GM19240 (cell line): ENCODE results near the gene GGT7.
"Not testable (repeated sequence)": the region's sequence is repeated elsewhere in the genome, so short reads cannot be mapped to it uniquely, and the experiment has no call there.

Experiments
- DNase-seq: peaks from one replicate; pipeline ENCODE4 v3.0.0; 2011; ENCODE audit warnings: low spot score; ENCODE audit not compliant: insufficient read length

The GGT7 gene

GRCh38 chr20:34848597-34848996, 24.1 kb downstream of the GGT7 start:
- DNase-seq = no peak

GRCh38 chr20:34843421-34843820, 29.2 kb downstream of the GGT7 start:
- no peak for DNase-seq

DNA sequence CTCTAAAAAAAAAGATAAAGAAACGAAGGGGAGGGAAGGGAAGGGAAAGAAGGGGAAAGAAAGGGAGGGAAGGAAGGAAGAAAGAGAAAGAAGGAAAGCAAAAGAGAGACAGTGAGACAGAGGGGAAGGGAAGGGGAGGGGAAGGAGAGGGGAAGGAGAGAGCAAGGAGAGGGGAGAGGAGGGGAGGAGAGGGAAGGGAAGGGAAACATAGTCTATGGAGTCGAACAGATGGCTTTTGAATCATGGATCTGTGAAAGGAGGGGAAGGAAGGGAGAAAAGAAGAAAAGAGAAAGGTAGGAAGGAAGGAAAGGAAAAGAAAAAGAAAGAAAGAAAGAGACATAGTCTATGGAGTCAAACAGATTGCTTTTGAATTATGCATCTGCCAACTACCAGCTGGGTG, 30.5 kb downstream of the GGT7 start:
- no peak for DNase-seq

DNA sequence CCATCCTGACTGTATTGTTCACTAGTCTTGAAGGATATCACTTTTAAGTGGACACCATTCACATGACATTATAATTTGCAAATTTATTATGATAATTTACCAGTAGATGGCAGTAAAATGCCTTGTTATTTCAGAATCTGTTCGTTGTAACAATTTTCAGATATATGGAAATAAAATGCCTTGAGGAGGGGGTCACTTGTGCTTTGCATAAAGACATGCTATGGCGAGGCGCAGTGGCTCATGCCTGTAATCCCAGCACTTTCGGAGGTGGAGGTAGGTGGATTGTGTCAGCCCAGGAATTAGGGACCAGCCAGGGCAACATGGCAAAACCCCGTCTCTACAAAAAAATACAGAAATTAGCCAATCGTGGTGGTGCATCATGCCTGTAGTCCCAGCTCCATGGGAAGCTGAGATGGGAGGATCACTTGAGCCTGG, 38.2 kb downstream of the GGT7 start:
- no peak for DNase-seq

- no peak for DNase-seq
Observed at GRCh38 chr20:34831936-34832335, 40.7 kb downstream of the GGT7 start.

- no peak for DNase-seq
Observed at GRCh38 chr20:34829191-34829590, 43.5 kb downstream of the GGT7 start.

DNA sequence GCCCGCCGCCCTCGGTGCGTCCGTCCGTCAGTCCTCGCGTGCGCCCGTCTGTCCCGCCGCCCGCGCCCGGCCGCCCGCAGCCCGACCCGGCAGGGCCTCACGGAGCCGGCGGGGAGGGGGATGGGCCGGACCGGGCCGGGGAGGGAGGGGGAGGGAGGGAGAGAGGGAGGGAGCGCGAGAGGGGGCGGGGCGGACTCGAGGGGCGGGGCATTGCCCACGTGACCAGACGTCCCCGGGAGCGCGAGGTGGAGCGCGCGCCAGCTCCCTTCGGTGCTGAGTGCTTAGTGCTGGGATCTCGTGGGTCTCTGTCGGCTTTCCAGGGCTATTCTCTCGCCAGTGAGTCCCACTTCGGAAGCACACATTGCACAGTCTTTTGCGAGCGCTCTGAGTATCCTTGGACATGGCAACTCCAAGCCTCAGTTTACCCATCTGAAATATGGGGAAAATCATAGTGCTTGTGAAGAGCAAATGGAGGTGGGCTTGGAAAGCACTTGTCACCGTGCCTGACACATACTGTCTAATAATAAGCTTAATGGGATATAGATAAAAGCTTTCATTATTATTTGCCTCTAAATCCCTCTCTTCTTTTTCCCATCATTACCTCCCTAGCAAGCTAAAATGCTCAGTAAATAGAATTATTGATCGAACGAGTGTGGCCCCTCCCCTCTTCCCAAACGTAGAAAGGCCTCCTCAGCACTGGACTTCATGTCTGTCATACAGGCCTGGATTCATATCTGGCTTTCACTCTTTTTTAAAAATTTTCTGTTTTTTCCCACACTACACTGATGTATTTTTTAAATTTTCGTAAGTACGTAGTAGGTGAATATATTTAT, 46.9 kb downstream of the GGT7 start, which contains the start of gene NCOA6:
NCOA6 (minus strand) TSS at position 122 of the 833 bp plus-strand sequence. CDS start 43,296 bp downstream, outside the sequence.
- peak; percentile 46 for DNase-seq

DNA sequence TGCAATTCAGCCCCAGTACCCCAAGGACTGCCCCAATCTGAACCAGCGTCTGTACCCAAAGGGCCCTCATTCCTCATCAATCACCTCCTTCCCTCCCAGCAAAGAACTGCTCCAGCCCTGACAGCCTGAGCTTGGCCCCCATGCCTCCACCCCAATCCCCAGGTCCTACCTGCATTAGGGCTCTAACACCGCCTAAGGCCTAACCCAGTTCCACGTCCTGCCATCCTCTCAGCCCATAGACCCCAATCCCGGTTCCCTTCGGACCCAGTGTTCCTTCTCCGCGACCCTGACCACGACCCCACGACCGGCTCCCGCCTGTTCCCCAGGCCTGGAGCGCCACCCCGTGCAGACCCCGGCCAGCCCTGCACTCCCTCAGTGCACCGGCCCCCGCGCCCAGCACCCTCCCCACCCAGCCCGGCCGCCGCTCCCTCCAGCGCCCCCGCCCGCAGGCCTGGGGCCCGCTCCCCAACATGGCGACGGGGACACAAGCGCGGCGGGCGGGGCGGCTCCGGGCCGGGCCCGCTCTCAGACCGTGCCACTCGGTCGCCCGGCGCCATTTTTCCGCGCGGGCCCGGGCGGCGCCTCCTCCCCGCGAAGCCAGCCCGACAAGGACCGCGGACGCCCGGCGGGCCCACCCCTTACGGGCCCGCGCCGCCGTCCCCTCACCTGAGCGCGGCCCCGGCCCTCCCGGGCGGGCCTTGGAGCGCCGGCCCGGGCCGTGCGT, 47.7 kb downstream of the GGT7 start:
- DNase-seq = peak; percentile 45

DNA sequence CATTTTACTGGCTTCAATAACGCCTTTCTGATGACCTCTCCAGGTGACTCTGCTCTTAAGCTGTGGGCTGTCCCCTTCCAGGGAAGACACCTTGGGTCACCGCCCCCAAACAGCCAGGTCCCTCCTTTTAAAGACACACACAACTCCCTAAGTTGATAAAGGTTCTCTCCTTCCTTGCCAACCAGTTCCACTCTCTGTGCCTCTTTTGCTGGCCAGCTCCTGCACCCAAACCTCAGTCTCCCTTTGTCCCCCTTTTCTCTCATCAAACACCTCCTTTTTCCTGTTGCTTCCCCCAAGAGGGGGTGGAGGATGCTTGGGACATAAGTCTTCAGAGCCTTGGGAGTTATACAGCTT, 48.2 kb downstream of the GGT7 start:
- DNase-seq = peak; percentile 56

GRCh38 chr20:34824026-34824425, 48.6 kb downstream of the GGT7 start:
- no peak for DNase-seq

DNA sequence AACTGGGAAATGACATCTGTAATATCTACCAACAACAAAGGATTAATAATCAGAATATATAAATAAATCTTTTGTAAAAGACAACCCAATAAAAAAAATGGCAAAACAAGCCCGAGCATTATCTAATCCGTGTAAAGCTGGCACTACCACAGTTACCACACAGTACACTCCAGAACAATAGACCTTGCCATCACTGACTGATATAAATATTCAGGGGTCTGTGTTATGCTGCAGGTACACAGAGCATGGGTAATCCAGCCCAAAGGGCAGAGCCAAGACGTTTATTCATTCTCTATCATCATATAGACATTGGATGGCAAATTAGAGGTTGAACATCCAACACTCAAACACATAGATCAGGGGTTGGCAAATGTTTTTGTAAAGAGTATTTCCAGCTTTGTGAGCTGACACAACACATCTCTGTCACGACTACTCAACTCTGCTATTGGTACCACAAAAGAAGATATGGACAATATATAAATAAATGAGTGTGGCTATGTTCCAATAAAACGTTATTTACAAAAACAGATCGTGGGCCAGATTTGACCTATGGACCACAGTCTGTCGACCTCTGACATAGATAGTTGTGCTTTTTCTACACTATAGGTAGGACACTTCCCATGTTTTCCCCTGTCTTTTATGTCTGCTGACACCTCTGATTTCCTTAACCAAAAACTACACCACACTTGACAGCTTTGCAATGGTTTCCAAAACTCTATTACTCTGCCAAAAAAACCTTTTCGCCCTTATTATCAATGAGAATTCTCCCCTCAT, 51.7 kb downstream of the GGT7 start:
- DNase-seq = no peak

GRCh38 chr20:34817801-34818200, 54.9 kb downstream of the GGT7 start:
- DNase-seq = no peak

GRCh38 chr20:34817072-34817471, 55.6 kb downstream of the GGT7 start:
- no peak for DNase-seq

DNA sequence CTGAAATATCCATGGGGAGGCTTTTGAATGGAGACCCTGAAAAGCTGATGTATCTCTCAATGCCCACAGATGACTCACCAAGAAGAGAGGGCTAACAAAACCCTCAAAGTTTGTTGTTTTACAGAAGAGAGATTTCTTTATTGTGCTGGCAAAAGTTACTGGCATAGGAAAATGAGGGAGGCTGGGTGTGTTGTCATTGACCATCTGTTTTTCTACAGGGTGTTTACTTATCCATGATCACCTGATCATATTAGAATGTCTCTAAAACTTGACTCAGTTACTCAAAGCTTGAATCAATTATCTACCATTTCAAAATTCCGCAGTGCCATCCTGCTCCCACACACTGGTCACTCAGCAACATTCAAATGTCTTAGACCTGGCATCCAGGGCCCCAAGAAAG, 57.0 kb downstream of the GGT7 start:
- no peak for DNase-seq

DNA sequence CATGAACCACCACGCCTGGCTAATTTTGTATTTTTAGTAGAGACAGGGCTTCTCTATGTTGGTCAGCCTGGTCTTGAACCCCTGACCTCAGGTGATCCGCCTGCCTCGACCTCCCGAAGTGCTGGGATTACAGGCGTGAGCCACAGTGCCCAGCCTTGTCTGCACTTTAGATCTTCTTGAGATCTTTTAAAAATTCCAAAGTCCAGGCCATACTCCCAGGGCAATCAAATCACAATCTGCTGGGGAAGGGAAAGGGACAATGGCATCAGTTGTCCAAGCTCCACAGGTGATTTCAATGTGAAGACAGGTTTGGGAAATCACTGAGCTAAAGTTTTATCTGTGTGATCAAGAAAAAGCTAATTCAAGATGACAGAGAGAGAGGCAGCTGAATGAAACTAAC, 64.1 kb downstream of the GGT7 start:
- no peak for DNase-seq

GRCh38 chr20:34807944-34808465, 64.7 kb downstream of the GGT7 start:
- DNase-seq = not testable (repeated sequence)

GRCh38 chr20:34806255-34806654, 66.4 kb downstream of the GGT7 start:
- DNase-seq = no peak

GRCh38 chr20:34798871-34799270, 73.8 kb downstream of the GGT7 start:
- DNase-seq = no peak

DNA sequence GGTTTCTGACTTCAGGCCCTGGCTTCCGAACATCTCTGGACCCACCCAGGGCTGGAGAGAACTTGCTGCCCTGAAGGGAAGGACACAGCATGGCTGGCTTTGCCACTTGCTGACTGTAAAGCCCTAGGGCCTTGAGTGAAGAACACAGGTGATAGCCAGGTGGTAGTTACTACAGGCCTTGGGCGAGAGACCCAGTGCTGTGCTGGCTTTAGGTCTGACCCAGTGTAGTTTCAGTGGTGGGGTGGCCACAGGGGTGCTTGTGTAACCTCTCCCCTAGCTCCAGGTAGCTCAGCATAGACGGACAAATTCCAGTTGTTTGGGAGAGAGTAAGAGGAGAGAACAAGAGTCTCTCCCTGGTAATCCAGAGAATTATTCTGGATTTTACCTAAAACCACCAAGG, 74.3 kb downstream of the GGT7 start:
- DNase-seq = no peak

- DNase-seq = no peak
Observed at GRCh38 chr20:34797012-34797995, 75.4 kb downstream of the GGT7 start.
